Endodermal cell (in vitro differentiated cells): ENCODE data around the gene PLCB4. TPM values are rescaled to one million over a fixed set of nuclear protein-coding genes. Genes with fewer than 3 reads are reported as not detected.

Source experiments
- DNase-seq: peaks from one replicate; pipeline ENCODE4 v3.0.0-alpha.2; 2017
- H3K27ac ChIP-seq: 2 replicates; pipeline ENCODE4 v1.5.1; 2013; ENCODE audit warnings: mild to moderate bottlenecking, low read depth, low read length, moderate library complexity
- H3K27me3 ChIP-seq: 2 replicates; pipeline ENCODE4 v1.6.1; 2013; ENCODE audit warnings: mild to moderate bottlenecking, low read length, moderate library complexity; ENCODE audit not compliant: insufficient read depth, control insufficient read depth, poor library complexity, severe bottlenecking
- H3K36me3 ChIP-seq: 2 replicates; pipeline ENCODE4 v1.7.0; 2013; ENCODE audit warnings: mild to moderate bottlenecking, low read length, moderate library complexity; ENCODE audit not compliant: control insufficient read depth, insufficient read depth
- H3K4me1 ChIP-seq: one replicate; pipeline ENCODE4 v1.7.0; 2013; ENCODE audit warnings: low read length; ENCODE audit not compliant: control insufficient read depth, insufficient read depth
- H3K4me3 ChIP-seq: 2 replicates; pipeline ENCODE4 v1.5.1; 2013; ENCODE audit warnings: mild to moderate bottlenecking, low read length, moderate library complexity
- H3K9ac ChIP-seq: 2 replicates; pipeline ENCODE4 v1.6.1; 2013; ENCODE audit warnings: mild to moderate bottlenecking, low read length, moderate library complexity; ENCODE audit not compliant: poor library complexity, severe bottlenecking; ENCODE audit errors: extremely low read depth
- H3K9me3 ChIP-seq: 2 replicates; pipeline ENCODE4 v1.6.1; 2013; ENCODE audit warnings: mild to moderate bottlenecking, low read length, moderate library complexity; ENCODE audit not compliant: control insufficient read depth
- H3K27ac Mint-ChIP-seq: 2 replicates; pipeline ENCODE4 v1.8.0; 2020; ENCODE audit warnings: mixed read lengths
- H3K27me3 Mint-ChIP-seq: 2 replicates; pipeline ENCODE4 v1.8.0; 2021; ENCODE audit warnings: mild to moderate bottlenecking, mixed read lengths; ENCODE audit not compliant: insufficient read depth
- H3K36me3 Mint-ChIP-seq: 2 replicates; pipeline ENCODE4 v1.8.0; 2020; ENCODE audit warnings: low read depth, mixed read lengths
- H3K4me1 Mint-ChIP-seq: 2 replicates; pipeline ENCODE4 v1.8.0; 2020; ENCODE audit warnings: mixed read lengths
- H3K4me3 Mint-ChIP-seq: 2 replicates; pipeline ENCODE4 v1.8.0; 2020; ENCODE audit warnings: mild to moderate bottlenecking, moderate library complexity, mixed read lengths
- H3K9me3 Mint-ChIP-seq: 2 replicates; pipeline ENCODE4 v1.8.0; 2020; ENCODE audit warnings: mild to moderate bottlenecking, mixed read lengths
- WGBS, 2 experiments: methylation state at CpG; one replicate each; pipeline versions ENCODE4 v1.1.5 to v1.1.7; 2013; ENCODE audit warnings: missing lambda C conversion rate in 2 of 2, mixed read lengths in 1 of 2; ENCODE audit not compliant: insufficient coverage in 1 of 2, insufficient read length in 1 of 2; 5-methylcytosine and 5-hydroxymethylcytosine counted together
- total RNA-seq, 2 donors: library from RNA; stranded (reverse); fragmentation: NEBNext Ultra II Directional in 1 of 2; extraction: Animal tissue kit (Norgen Biotek cat#: 25700) in 1 of 2; gene quantifications; 2 replicates in 1 of 2; 3 replicates in 1 of 2; pipeline ENCODE4 v1.2.1, GENCODE V29; 2021
- TF ChIP-seq, protein P1 (sequence below): fragments of 200-600 bp; sonication (generic); conservative IDR thresholded peaks from 2 replicates; pipeline ENCODE4 v1.5.0; 2021; ENCODE audit warnings: antibody characterized with exemption, mild to moderate bottlenecking

PLCB4 gene
- total RNA-seq, 2 donors from 2014 or later = 14.4 to 14.6 TPM

DNA sequence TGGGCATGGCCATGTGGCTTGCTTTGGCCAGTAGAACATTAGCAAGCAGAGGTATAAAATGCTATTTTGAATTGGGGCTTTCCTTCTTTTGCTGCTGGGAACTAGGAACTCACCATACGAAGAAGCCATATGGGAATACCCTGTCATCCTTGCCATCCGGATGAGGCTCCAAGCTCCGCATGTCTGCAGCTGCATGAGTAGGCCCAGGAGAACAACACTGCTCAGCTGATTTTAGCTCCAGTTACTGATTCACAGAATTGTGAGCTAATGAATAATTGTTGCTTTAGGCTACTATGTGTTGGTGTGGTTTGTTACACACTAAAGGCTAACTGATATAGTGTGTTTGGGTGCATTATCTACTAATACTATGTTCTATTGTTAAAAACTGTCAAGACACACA is 2.7 kb upstream of the PLCB4 start:
- Mint-ChIP-seq H3K27me3 (no peaks in the 10 kb centered on the region), H3K9me3 (no peaks in the 10 kb centered on the region), H3K4me1 (peaks cover 19% of the 10 kb centered on the region), H3K27ac (no peak overlapping the region), H3K4me3 (no peak overlapping the region), H3K36me3 (no peaks in the 10 kb centered on the region)
- 95 to 96% methylated on average over 3 of the region's 3 CpGs for WGBS, 2 experiments
- no peaks in the 10 kb centered on the region for H3K36me3 ChIP-seq
- no peaks in the 10 kb centered on the region for H3K27me3 ChIP-seq
- no peak overlapping the region for H3K9ac ChIP-seq
- DNase-seq = no peak
- no peak overlapping the region for H3K27ac ChIP-seq
- TF ChIP-seq, protein P1, sequence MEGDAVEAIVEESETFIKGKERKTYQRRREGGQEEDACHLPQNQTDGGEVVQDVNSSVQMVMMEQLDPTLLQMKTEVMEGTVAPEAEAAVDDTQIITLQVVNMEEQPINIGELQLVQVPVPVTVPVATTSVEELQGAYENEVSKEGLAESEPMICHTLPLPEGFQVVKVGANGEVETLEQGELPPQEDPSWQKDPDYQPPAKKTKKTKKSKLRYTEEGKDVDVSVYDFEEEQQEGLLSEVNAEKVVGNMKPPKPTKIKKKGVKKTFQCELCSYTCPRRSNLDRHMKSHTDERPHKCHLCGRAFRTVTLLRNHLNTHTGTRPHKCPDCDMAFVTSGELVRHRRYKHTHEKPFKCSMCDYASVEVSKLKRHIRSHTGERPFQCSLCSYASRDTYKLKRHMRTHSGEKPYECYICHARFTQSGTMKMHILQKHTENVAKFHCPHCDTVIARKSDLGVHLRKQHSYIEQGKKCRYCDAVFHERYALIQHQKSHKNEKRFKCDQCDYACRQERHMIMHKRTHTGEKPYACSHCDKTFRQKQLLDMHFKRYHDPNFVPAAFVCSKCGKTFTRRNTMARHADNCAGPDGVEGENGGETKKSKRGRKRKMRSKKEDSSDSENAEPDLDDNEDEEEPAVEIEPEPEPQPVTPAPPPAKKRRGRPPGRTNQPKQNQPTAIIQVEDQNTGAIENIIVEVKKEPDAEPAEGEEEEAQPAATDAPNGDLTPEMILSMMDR = no peak
- peaks cover 5% of the 10 kb centered on the region for H3K4me1 ChIP-seq
- no peaks in the 10 kb centered on the region for H3K9me3 ChIP-seq
- H3K4me3 ChIP-seq = no peak overlapping the region

DNA sequence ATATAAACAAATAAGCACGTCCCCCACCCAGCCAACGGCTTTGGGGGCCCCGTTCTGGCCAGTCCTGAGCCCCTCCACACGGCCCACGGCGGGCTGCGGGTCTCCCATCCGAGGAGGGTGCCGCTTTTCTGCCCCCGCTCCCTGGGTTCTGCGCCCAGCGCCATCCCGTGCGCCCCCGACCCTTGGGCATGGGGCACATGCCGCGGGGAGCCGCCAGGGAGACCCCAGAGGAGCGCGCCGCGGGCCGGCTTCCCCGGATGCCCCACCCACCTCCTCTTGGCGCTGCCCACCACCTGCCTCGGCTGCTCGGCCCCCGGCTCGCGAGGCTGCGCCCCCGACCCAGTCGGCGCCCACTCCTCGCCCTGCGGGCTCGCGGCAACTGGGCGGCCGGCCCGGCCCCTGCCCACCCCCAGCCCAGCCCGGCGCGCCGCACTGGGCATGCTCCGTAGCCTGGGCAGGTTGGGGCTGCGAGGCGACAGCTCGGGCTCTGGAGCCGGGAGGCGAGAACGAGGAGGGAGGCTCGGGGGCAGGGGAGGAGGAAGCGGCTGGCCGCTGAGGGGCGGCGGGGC is 570 bp upstream of the PLCB4 start:
- H3K27ac Mint-ChIP-seq = peak overlapping the region; percentile 87
- no peaks in the 10 kb centered on the region for H3K9me3 Mint-ChIP-seq

DNA sequence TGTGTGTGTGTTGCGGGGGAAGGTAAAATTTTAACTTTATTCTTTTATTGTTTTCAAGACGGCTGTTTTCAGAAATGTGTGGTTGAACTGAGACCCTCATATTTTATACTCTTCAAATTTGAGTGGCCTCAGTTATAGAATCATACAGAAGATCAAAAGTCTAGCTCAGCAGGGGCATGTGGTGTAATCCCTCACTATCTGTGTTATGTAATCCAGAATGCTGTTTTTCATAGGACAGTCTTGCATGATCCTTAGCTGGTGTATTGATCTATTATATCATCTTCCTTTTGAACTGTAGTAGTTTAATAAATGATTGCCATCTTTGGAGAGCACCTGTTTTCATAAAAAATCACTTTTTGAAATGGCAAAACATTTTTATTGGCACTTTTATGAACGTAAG is 1.4 kb downstream of the PLCB4 start:
- WGBS, 2 experiments = 80 to 83% methylated on average over 1 to 3 of the region's 3 CpGs
- no peaks in the 10 kb centered on the region for H3K9me3 ChIP-seq
- H3K4me1 Mint-ChIP-seq = peaks cover 48% of the 10 kb centered on the region
- TF ChIP-seq, protein P1 = no peak
- no peaks in the 10 kb centered on the region for H3K36me3 Mint-ChIP-seq
- H3K27me3 ChIP-seq = no peaks in the 10 kb centered on the region
- H3K4me1 ChIP-seq = peaks cover 24% of the 10 kb centered on the region
- no peaks in the 10 kb centered on the region for H3K36me3 ChIP-seq
- H3K9me3 Mint-ChIP-seq = no peaks in the 10 kb centered on the region
- no peak for DNase-seq
- no peak overlapping the region for H3K27ac ChIP-seq
- H3K4me3 ChIP-seq = peak overlapping the region; percentile 90
- no peak overlapping the region for H3K4me3 Mint-ChIP-seq
- H3K27me3 Mint-ChIP-seq = no peaks in the 10 kb centered on the region
- H3K9ac ChIP-seq = no peak overlapping the region
- no peak overlapping the region for H3K27ac Mint-ChIP-seq

More for the DNA sequence above, 570 bp upstream of the PLCB4 start:
- Histone ChIP-seq H3K36me3 (no peaks in the 10 kb centered on the region), H3K4me1 (peaks cover 18% of the 10 kb centered on the region), H3K27ac (peak overlapping the region; percentile 65), H3K4me3 (peak overlapping the region; percentile 90), H3K27me3 (no peaks in the 10 kb centered on the region), H3K9me3 (no peaks in the 10 kb centered on the region), H3K9ac (peak overlapping the region; percentile 28)
- peak overlapping the region; percentile 65 for H3K4me3 Mint-ChIP-seq
- TF ChIP-seq, protein P1 = peak; percentile 33
- H3K27me3 Mint-ChIP-seq = no peaks in the 10 kb centered on the region
- peaks cover 36% of the 10 kb centered on the region for H3K4me1 Mint-ChIP-seq
- H3K36me3 Mint-ChIP-seq = no peaks in the 10 kb centered on the region
- DNase-seq = peak; percentile 90
- WGBS, 2 experiments = 0% methylated on average over 8 to 57 of the region's 57 CpGs
